ENCODE data around the gene NRG2. TPM values are rescaled to one million over a fixed set of nuclear protein-coding genes. Genes with fewer than 3 reads are reported as not detected.

The NRG2 gene
- total RNA-seq, 1 experiment from 2014 or later: 0.59 TPM

- Histone ChIP-seq H3K4me3 (ENCODE audit: low read depth, low read length) (no peak overlapping the region), H3K27me3 (replicated peaks; ENCODE audit: control insufficient read depth, insufficient read depth, low read length) (no peaks in the 10 kb centered on the region; the same call in 1 of the 2 replicates), H3K4me1 (no peaks in the 10 kb centered on the region), H3K36me3 (ENCODE audit: control insufficient read depth, insufficient read depth, low read length) (no peaks in the 10 kb centered on the region), H3K9me3 (0 out of 2 replicates have a peak, but pooled peaks cover under 1% of the 10 kb centered on the region)
- no peak for DNase-seq
- POLR2A ChIA-PET: no interaction called here
- Mint-ChIP-seq H3K4me1 (ENCODE audit: low read depth, unreplicated experiment) (no peaks in the 10 kb centered on the region), H3K4me3 (ENCODE audit: unreplicated experiment) (no peak overlapping the region), H3K27me3 (ENCODE audit: insufficient read depth, unreplicated experiment) (peaks cover 13% of the 10 kb centered on the region), H3K36me3 (ENCODE audit: insufficient read depth, unreplicated experiment) (no peaks in the 10 kb centered on the region), H3K27ac (ENCODE audit: unreplicated experiment) (no peak overlapping the region), H3K9me3 (ENCODE audit: unreplicated experiment) (no peaks in the 10 kb centered on the region)
- CTCF ChIA-PET: no interaction called here
- intact Hi-C loops (cut with micrococcal nuclease; ENCODE audit: unreplicated experiment): no loop called here
- BruUV-seq (replicated peaks): no TSS peak
- TF ChIP-seq CTCF (IDR thresholded peaks at IDR 0.05; ENCODE audit: insufficient read depth in 1 of 2, low read depth in 1 of 2, low read length in 1 of 2, severe bottlenecking in 1 of 2, unreplicated experiment in 1 of 2): no peak
Observed at GRCh38 chr5:139812836-139813805, 230.0 kb downstream of the NRG2 start.

GRCh38 chr5:139812323-139812722 lies 230.8 kb downstream of the NRG2 start:
- H3K4me3 ChIP-seq (ENCODE audit: low read depth, low read length): no peak overlapping the region
- Mint-ChIP-seq H3K27ac (ENCODE audit: unreplicated experiment) (no peak overlapping the region), H3K27me3 (ENCODE audit: insufficient read depth, unreplicated experiment) (peaks cover 13% of the 10 kb centered on the region), H3K9me3 (ENCODE audit: unreplicated experiment) (no peaks in the 10 kb centered on the region), H3K4me1 (ENCODE audit: low read depth, unreplicated experiment) (no peaks in the 10 kb centered on the region), H3K4me3 (ENCODE audit: unreplicated experiment) (no peak overlapping the region), H3K36me3 (ENCODE audit: insufficient read depth, unreplicated experiment) (no peaks in the 10 kb centered on the region)
- H3K27me3 ChIP-seq (replicated peaks; ENCODE audit: control insufficient read depth, insufficient read depth, low read length): no peaks in the 10 kb centered on the region
- H3K9me3 ChIP-seq: no peaks in the 10 kb centered on the region
- no peaks in the 10 kb centered on the region for H3K4me1 ChIP-seq
- BruUV-seq (replicated peaks): no TSS peak
- DNase-seq: peak in 1 of 2 experiments; percentile 14
- intact Hi-C loops (cut with micrococcal nuclease; ENCODE audit: unreplicated experiment): no loop called here
- H3K36me3 ChIP-seq (ENCODE audit: control insufficient read depth, insufficient read depth, low read length): no peaks in the 10 kb centered on the region
- ChIA-PET POLR2A (no interaction called here), CTCF (no interaction called here)
- TF ChIP-seq CTCF (IDR thresholded peaks at IDR 0.05; ENCODE audit: insufficient read depth in 1 of 2, low read depth in 1 of 2, low read length in 1 of 2, severe bottlenecking in 1 of 2, unreplicated experiment in 1 of 2): no peak

- H3K36me3 ChIP-seq (ENCODE audit: control insufficient read depth, insufficient read depth, low read length): no peaks in the 10 kb centered on the region
- H3K9me3 ChIP-seq: no peaks in the 10 kb centered on the region
- peak in 1 of 2 experiments; percentile 12 for DNase-seq
- H3K27ac Mint-ChIP-seq (ENCODE audit: unreplicated experiment): no peak overlapping the region
- CTCF ChIA-PET: no interaction called here
- H3K36me3 Mint-ChIP-seq (ENCODE audit: insufficient read depth, unreplicated experiment): no peaks in the 10 kb centered on the region
- BruUV-seq (replicated peaks): no TSS peak
- no peak overlapping the region for H3K4me3 Mint-ChIP-seq (ENCODE audit: unreplicated experiment)
- TF ChIP-seq CTCF (IDR thresholded peaks at IDR 0.05; ENCODE audit: insufficient read depth in 1 of 2, low read depth in 1 of 2, low read length in 1 of 2, severe bottlenecking in 1 of 2, unreplicated experiment in 1 of 2): no peak
- POLR2A ChIA-PET: no interaction called here
- intact Hi-C loops (cut with micrococcal nuclease; ENCODE audit: unreplicated experiment): no loop called here
- H3K27me3 Mint-ChIP-seq (ENCODE audit: insufficient read depth, unreplicated experiment): peaks cover 9% of the 10 kb centered on the region
- H3K4me1 ChIP-seq: no peaks in the 10 kb centered on the region
- no peak overlapping the region for H3K4me3 ChIP-seq (ENCODE audit: low read depth, low read length)
- H3K27me3 ChIP-seq (replicated peaks; ENCODE audit: control insufficient read depth, insufficient read depth, low read length): no peaks in the 10 kb centered on the region
- no peaks in the 10 kb centered on the region for H3K9me3 Mint-ChIP-seq (ENCODE audit: unreplicated experiment)
- H3K4me1 Mint-ChIP-seq (ENCODE audit: low read depth, unreplicated experiment): no peaks in the 10 kb centered on the region
Observed at GRCh38 chr5:139811274-139811607, 231.9 kb downstream of the NRG2 start.

All from Caco-2 (cell line).